Esophagus muscularis mucosa (tissue), 4 donors: Measurements from ENCODE around the gene ADAM23. TPM values are rescaled to one million over a fixed set of nuclear protein-coding genes. Genes with fewer than 3 reads are reported as not detected.

Experiments used
- DNase-seq: peaks from one replicate; pipeline ENCODE4 v3.0.0-alpha.2; 2017; ENCODE audit errors: extremely low spot score
- H3K27ac ChIP-seq, 4 donors: fragments of 200-600 bp; sonication (generic); replicated peaks in 1 of 4; 1 replicate in 3 of 4; 2 replicates in 1 of 4; pipeline ENCODE4 v1.5.1; 2016 to 2019; ENCODE audit warnings: mild to moderate bottlenecking in 1 of 4
- H3K27me3 ChIP-seq, 4 donors: fragments of 200-600 bp; sonication (generic); one replicate each; pipeline versions ENCODE4 v1.5.1 to v1.6.0; 2016 to 2019
- H3K36me3 ChIP-seq, 4 donors: fragments of 200-600 bp; sonication (generic); one replicate each; pipeline ENCODE4 v1.5.1; 2016 to 2019
- H3K4me1 ChIP-seq, 4 donors: fragments of 200-600 bp; sonication (generic); one replicate each; pipeline ENCODE4 v1.5.1; 2016 to 2019
- H3K4me3 ChIP-seq, 4 donors: fragments of 200-600 bp; sonication (generic); 1 replicate in 2 of 4; 2 replicates in 2 of 4; pipeline ENCODE4 v1.5.1; 2016 to 2019; ENCODE audit warnings: mild to moderate bottlenecking in 4 of 4, moderate library complexity in 1 of 4
- H3K9me3 ChIP-seq, 4 donors: fragments of 200-600 bp; sonication (generic); 1 replicate in 3 of 4; 2 replicates in 1 of 4; pipeline ENCODE4 v1.5.1; 2016 to 2019
- CTCF ChIP-seq, 3 experiments: fragments of 200-600 bp in 2 of 3; fragments of 450-650 bp in 1 of 3; sonication (generic) in 2 of 3; IDR thresholded peaks; one replicate each; pipeline ENCODE4 v1.5.1; 2017 to 2019; ENCODE audit warnings: antibody characterized with exemption in 3 of 3, mild to moderate bottlenecking in 2 of 3, moderate library complexity in 1 of 3
- EP300 ChIP-seq: sonication (generic); formaldehyde crosslinking; IDR thresholded peaks from one replicate; pipeline ENCODE4 v1.6.1; 2017; ENCODE audit warnings: antibody characterized with exemption
- POLR2A ChIP-seq: fragments of 450-650 bp; IDR thresholded peaks from one replicate; pipeline ENCODE4 v1.6.1; 2017; ENCODE audit warnings: antibody characterized with exemption, moderate library complexity, mild to moderate bottlenecking, low read depth
- POLR2AphosphoS5 ChIP-seq, 2 donors: sonication (generic); formaldehyde crosslinking; IDR thresholded peaks; one replicate each; pipeline ENCODE4 v1.6.1; 2017; ENCODE audit warnings: antibody characterized with exemption in 2 of 2
- WGBS: methylation state at CpG from one replicate; pipeline ENCODE4 v1.1.5; 2018; 5-methylcytosine and 5-hydroxymethylcytosine counted together
- intact Hi-C: fragments of 100-400 bp; cut with DNase I; formaldehyde crosslinking; loops from one replicate; pipeline ENCODE4 v1.15.1; 2023
- total RNA-seq, 4 donors: library from RNA; depleted of rRNA; stranded (reverse); fragments of >200 nt; gene quantifications; one replicate each; pipeline versions ENCODE4 v1.1.0 to v1.2.1, GENCODE V29; 2016

Gene ADAM23
- total RNA-seq, 4 donors from 2014 or later, result 1.5 to 3.0 (median 2.2) TPM

- TF ChIP-seq EP300, result no peak
- TF ChIP-seq CTCF (IDR thresholded peaks at IDR 0.05), result no peak
- no peak for TF ChIP-seq POLR2AphosphoS5 (IDR thresholded peaks at IDR 0.05)
- no peak for TF ChIP-seq POLR2A
- no peak for DNase-seq
- no peaks in the 10 kb centered on the region for H3K9me3 ChIP-seq
- no peak overlapping the region for H3K4me3 ChIP-seq
- H3K27ac ChIP-seq, result no peak overlapping the region
- intact Hi-C loops, result no loop called here
- WGBS, result 86% methylated on average over 3 of the region's 3 CpGs
- no peaks in the 10 kb centered on the region for H3K36me3 ChIP-seq
- H3K27me3 ChIP-seq, result no peaks in the 10 kb centered on the region
- H3K4me1 ChIP-seq, result no peaks in the 10 kb centered on the region
Measured at GRCh38 chr2:206603243-206603642, 159.9 kb downstream of the ADAM23 start.

- 80% methylated on average over 1 of the region's 1 CpG for WGBS
- TF ChIP-seq POLR2AphosphoS5 (IDR thresholded peaks at IDR 0.05) (no peak), POLR2A (no peak), EP300 (no peak), CTCF (IDR thresholded peaks at IDR 0.05) (no peak)
- no peaks in the 10 kb centered on the region for H3K9me3 ChIP-seq
Measured at GRCh38 chr2:206610451-206610850, 167.1 kb downstream of the ADAM23 start.

GRCh38 chr2:206611191-206611590, 167.9 kb downstream of the ADAM23 start:
- no peak for DNase-seq
- Histone ChIP-seq H3K27ac (no peak overlapping the region), H3K27me3 (no peaks in the 10 kb centered on the region), H3K4me3 (no peak overlapping the region), H3K36me3 (no peaks in the 10 kb centered on the region), H3K9me3 (no peaks in the 10 kb centered on the region), H3K4me1 (no peaks in the 10 kb centered on the region)
- TF ChIP-seq EP300, result no peak
- no peak for TF ChIP-seq POLR2AphosphoS5 (IDR thresholded peaks at IDR 0.05)
- no peak for TF ChIP-seq POLR2A
- no peak for TF ChIP-seq CTCF (IDR thresholded peaks at IDR 0.05)
- WGBS, result 95% methylated on average over 6 of the region's 6 CpGs
- intact Hi-C loops, result no loop called here

More at GRCh38 chr2:206610451-206610850, 167.1 kb downstream of the ADAM23 start:
- Histone ChIP-seq H3K4me3 (no peak overlapping the region), H3K36me3 (no peaks in the 10 kb centered on the region), H3K4me1 (no peaks in the 10 kb centered on the region), H3K27ac (no peak overlapping the region), H3K27me3 (no peaks in the 10 kb centered on the region)
- intact Hi-C loops, result no loop called here
- no peak for DNase-seq

- WGBS, result 67% methylated on average over 3 of the region's 3 CpGs
- TF ChIP-seq CTCF (IDR thresholded peaks at IDR 0.05), result no peak
- TF ChIP-seq POLR2AphosphoS5 (IDR thresholded peaks at IDR 0.05), result no peak
- TF ChIP-seq EP300, result no peak
- no peak for TF ChIP-seq POLR2A
- Histone ChIP-seq H3K27ac (no peak overlapping the region), H3K4me3 (no peak overlapping the region), H3K4me1 (no peaks in the 10 kb centered on the region), H3K36me3 (no peaks in the 10 kb centered on the region), H3K27me3 (no peaks in the 10 kb centered on the region), H3K9me3 (no peaks in the 10 kb centered on the region)
- intact Hi-C loops, result no loop called here
- no peak for DNase-seq
Measured at GRCh38 chr2:206611736-206612135, 168.4 kb downstream of the ADAM23 start.

GRCh38 chr2:206614811-206615210, 171.5 kb downstream of the ADAM23 start:
- 84% methylated on average over 6 of the region's 6 CpGs for WGBS
- no peak for TF ChIP-seq CTCF (IDR thresholded peaks at IDR 0.05)
- TF ChIP-seq EP300, result no peak
- TF ChIP-seq POLR2A, result no peak
- no peak for TF ChIP-seq POLR2AphosphoS5 (IDR thresholded peaks at IDR 0.05)
- no peak overlapping the region for H3K27ac ChIP-seq
- H3K9me3 ChIP-seq, result no peaks in the 10 kb centered on the region
- no peak overlapping the region for H3K4me3 ChIP-seq
- no peaks in the 10 kb centered on the region for H3K27me3 ChIP-seq
- intact Hi-C loops, result no loop called here
- DNase-seq, result no peak
- H3K4me1 ChIP-seq, result no peaks in the 10 kb centered on the region
- no peaks in the 10 kb centered on the region for H3K36me3 ChIP-seq
